SK-N-SH (cell line): Measurements from ENCODE around the gene CCHCR1. TPM values are rescaled to one million over a fixed set of nuclear protein-coding genes. Genes with fewer than 3 reads are reported as not detected.

ENCODE experiments used
- CTCF ChIA-PET: fragments of 300-600, 350-600 bp; formaldehyde crosslinking; extraction: SDS; loops from one replicate; lab custom pipeline; 2021; lab: Yijun Ruan, JAX
- POLR2A ChIA-PET: fragments of 350-600 bp; sonication (Branson Sonifier 250); formaldehyde crosslinking; extraction: SDS; loops from one replicate; lab custom pipeline; 2020; ENCODE audit warnings: antibody characterized with exemption, inconsistent platforms; lab: Yijun Ruan, JAX
- DNase-seq: peaks from one replicate; pipeline ENCODE4 v3.0.0; 2012
- H2AFZ ChIP-seq: fragments of 200-600 bp; sonication (generic); 2 replicates; pipeline ENCODE4 v1.8.1; 2016; ENCODE audit warnings: antibody characterized with exemption, mild to moderate bottlenecking, low read depth
- H3F3A ChIP-seq: fragments of 200-600 bp; sonication (generic); replicated peaks from 2 replicates; pipeline ENCODE3; 2016; ENCODE audit warnings: antibody characterized with exemption, mild to moderate bottlenecking; ENCODE audit not compliant: insufficient read depth
- H3K27ac ChIP-seq, 2 experiments: fragments of 200-500 bp in 1 of 2; fragments of 200-600 bp in 1 of 2; sonication (Bioruptor generic) in 1 of 2; sonication (generic), shearing (Covaris generic) in 1 of 2; 2 replicates each; pipeline versions ENCODE4 v1.5.1 to v1.6.1; 2014 to 2016; ENCODE audit warnings: low read depth in 2 of 2, inconsistent platforms in 1 of 2, low read length in 1 of 2, mild to moderate bottlenecking in 1 of 2, mixed read lengths in 1 of 2
- H3K27me3 ChIP-seq: fragments of 200-600 bp; sonication (generic), shearing (Covaris generic); 2 replicates; pipeline ENCODE4 v1.6.1; 2016; ENCODE audit warnings: mixed run types; ENCODE audit not compliant: insufficient read depth
- H3K36me3 ChIP-seq, 2 experiments: fragments of 200-500 bp in 1 of 2; fragments of 200-600 bp in 1 of 2; sonication (Bioruptor generic) in 1 of 2; sonication (generic) in 1 of 2; replicated peaks in 1 of 2; 2 replicates each; pipeline versions ENCODE3 to v1.5.1; 2014 to 2016; ENCODE audit warnings: low read length in 1 of 2, mild to moderate bottlenecking in 1 of 2; ENCODE audit not compliant: insufficient read depth in 2 of 2, control insufficient read depth in 1 of 2
- H3K4me1 ChIP-seq, 2 experiments: fragments of 200-500 bp in 1 of 2; fragments of 200-600 bp in 1 of 2; sonication (Bioruptor generic) in 1 of 2; sonication (generic), shearing (Covaris generic) in 1 of 2; 2 replicates each; pipeline versions ENCODE4 v1.5.1 to v1.6.1; 2014 to 2016; ENCODE audit warnings: low read depth in 1 of 2, low read length in 1 of 2, mixed run types in 1 of 2; ENCODE audit not compliant: insufficient read depth in 2 of 2, control insufficient read depth in 1 of 2
- H3K4me2 ChIP-seq: fragments of 200-600 bp; sonication (generic), shearing (Covaris generic); 2 replicates; pipeline ENCODE4 v1.6.1; 2017; ENCODE audit warnings: mixed run types
- H3K4me3 ChIP-seq, 2 experiments: fragments of 200-500 bp in 1 of 2; fragments of 200-600 bp in 1 of 2; sonication (Bioruptor generic) in 1 of 2; sonication (generic), shearing (Covaris generic) in 1 of 2; 2 replicates each; pipeline versions ENCODE4 v1.5.1 to v1.8.1; 2014 to 2016; ENCODE audit warnings: low read depth in 2 of 2, inconsistent platforms in 1 of 2, low read length in 1 of 2, mild to moderate bottlenecking in 1 of 2, mixed read lengths in 1 of 2, moderate library complexity in 1 of 2
- H3K79me2 ChIP-seq: fragments of 200-600 bp; sonication (generic); 2 replicates; pipeline ENCODE4 v1.8.1; 2017; ENCODE audit warnings: mild to moderate bottlenecking; ENCODE audit not compliant: insufficient read depth
- H3K9ac ChIP-seq: fragments of 200-600 bp; sonication (generic); 2 replicates; pipeline ENCODE4 v1.6.1; 2017; ENCODE audit warnings: mixed run types
- H3K9me2 ChIP-seq: fragments of 200-600 bp; sonication (generic); 2 replicates; pipeline ENCODE4 v1.6.1; 2017; ENCODE audit warnings: mixed run types
- H3K9me3 ChIP-seq: fragments of 200-600 bp; sonication (generic); 2 replicates; pipeline ENCODE4 v1.6.1; 2017; ENCODE audit warnings: mixed run types, mild to moderate bottlenecking, moderate library complexity
- H4K20me1 ChIP-seq: fragments of 200-600 bp; sonication (generic); 2 replicates; pipeline ENCODE4 v1.6.1; 2017; ENCODE audit warnings: mild to moderate bottlenecking, mixed run types; ENCODE audit not compliant: insufficient read depth
- CHD2 ChIP-seq: fragments of 150-350 bp; IDR thresholded peaks from 2 replicates; pipeline ENCODE4 v1.6.1; 2018; ENCODE audit warnings: low read length; ENCODE audit not compliant: partially characterized antibody
- ELF1 ChIP-seq: IDR thresholded peaks from 2 replicates; pipeline ENCODE4 v1.4.0; 2012
- EZH2phosphoT487 ChIP-seq: fragments of 200-600 bp; sonication (generic); IDR thresholded peaks from 2 replicates; pipeline ENCODE4 v1.6.1; 2017; ENCODE audit warnings: low read depth, mixed run types, mild to moderate bottlenecking, antibody characterized with exemption, moderate library complexity, borderline replicate concordance
- FOSL2 ChIP-seq: IDR thresholded peaks from 2 replicates; pipeline ENCODE4 v1.4.0; 2012; ENCODE audit warnings: low read depth, mild to moderate bottlenecking, moderate library complexity, borderline replicate concordance
- MXI1 ChIP-seq: IDR thresholded peaks from 2 replicates; pipeline ENCODE4 v1.6.1; 2012; ENCODE audit warnings: mild to moderate bottlenecking, low read depth, low read length, improper control_type of control experiment
- NFIC ChIP-seq: IDR thresholded peaks from 2 replicates; pipeline ENCODE4 v1.4.0; 2012; ENCODE audit warnings: borderline replicate concordance
- TAF1 ChIP-seq: IDR thresholded peaks from 2 replicates; pipeline ENCODE4 v1.6.1; 2012; ENCODE audit warnings: low read depth, mild to moderate bottlenecking, low read length, moderate library complexity, borderline replicate concordance
- TEAD4 ChIP-seq: IDR thresholded peaks from 2 replicates; pipeline ENCODE4 v1.4.0; 2012; ENCODE audit warnings: mild to moderate bottlenecking, borderline replicate concordance; ENCODE audit not compliant: insufficient read depth
- YY1 ChIP-seq: IDR thresholded peaks from 2 replicates; pipeline ENCODE4 v1.4.0; 2012; ENCODE audit warnings: low read depth, mild to moderate bottlenecking
- WGBS: methylation state at CpG from one replicate; pipeline ENCODE4 v1.1.6; 2017; ENCODE audit warnings: low lambda C conversion rate; 5-methylcytosine and 5-hydroxymethylcytosine counted together
- polyA plus RNA-seq, 3 experiments: library from polyadenylated mRNA; depleted of rRNA; stranded (reverse); fragments of >200 nt; gene quantifications; 2 replicates each; pipeline ENCODE4 v1.2.3, GENCODE V29; 2012
- TF ChIP-seq, protein P1 (sequence below): IDR thresholded peaks from 2 replicates; pipeline ENCODE4 v1.4.0; 2012; ENCODE audit warnings: low read depth, borderline replicate concordance
- TF ChIP-seq, protein P2 (sequence below): fragments of 150-350 bp; IDR thresholded peaks from 2 replicates; pipeline ENCODE4 v1.6.1; 2016; ENCODE audit warnings: mild to moderate bottlenecking, low read depth, low read length
- TF ChIP-seq, protein P3 (sequence below): IDR thresholded peaks from 2 replicates; pipeline ENCODE4 v1.6.1; 2012; ENCODE audit warnings: mild to moderate bottlenecking, low read depth, low read length, moderate library complexity

CCHCR1 gene
- polyA plus RNA-seq, 1 of the 3 experiments (the other 2 are of a cell fraction): 18.7 TPM

DNA sequence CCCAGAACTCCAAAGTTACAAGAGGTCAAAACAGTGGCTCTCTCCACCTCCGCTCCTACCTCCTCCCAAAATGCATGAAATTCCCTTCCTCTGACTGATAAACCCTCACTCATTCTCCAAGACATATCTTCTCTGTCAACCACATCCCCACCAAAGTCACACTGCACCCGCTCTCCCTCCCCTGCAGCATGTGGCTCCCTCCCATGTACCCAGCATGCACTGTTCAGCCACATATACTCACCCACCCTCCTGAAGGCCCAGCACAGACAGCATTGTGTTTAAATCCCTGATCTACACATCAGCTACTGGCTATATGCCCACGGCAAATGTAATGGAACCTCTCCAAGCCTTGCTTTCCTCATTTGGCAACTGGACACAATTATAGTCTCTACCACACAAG lies 18.4 kb upstream of the CCHCR1 start:
- H3K27ac ChIP-seq: no peak overlapping the region
- TF ChIP-seq TEAD4 (no peak), NFIC (no peak), YY1 (no peak), TAF1 (no peak)
- WGBS: 71% methylated on average over 3 of the region's 3 CpGs
- no peak overlapping the region for H3K4me3 ChIP-seq
- no peaks in the 10 kb centered on the region for H3F3A ChIP-seq
- POLR2A ChIA-PET: no interaction called here
- H3K9me3 ChIP-seq: no peaks in the 10 kb centered on the region
- no peak for DNase-seq
- no peaks in the 10 kb centered on the region for H3K36me3 ChIP-seq
- H2AFZ ChIP-seq: no peak overlapping the region
- no peaks in the 10 kb centered on the region for H3K79me2 ChIP-seq
- no peak overlapping the region for H3K4me2 ChIP-seq
- H3K4me1 ChIP-seq: no peaks in the 10 kb centered on the region
- no peaks in the 10 kb centered on the region for H3K9me2 ChIP-seq
- no peak overlapping the region for H3K9ac ChIP-seq
- H3K27me3 ChIP-seq: no peaks in the 10 kb centered on the region
- H4K20me1 ChIP-seq: no peaks in the 10 kb centered on the region
- CTCF ChIA-PET: interaction anchor here (1.0 to 2.6 kb wide), 2 partner anchors 16 to 39 kb away, joined by 3 to 9 read pairs; no protein-coding TSS in a partner anchor

DNA sequence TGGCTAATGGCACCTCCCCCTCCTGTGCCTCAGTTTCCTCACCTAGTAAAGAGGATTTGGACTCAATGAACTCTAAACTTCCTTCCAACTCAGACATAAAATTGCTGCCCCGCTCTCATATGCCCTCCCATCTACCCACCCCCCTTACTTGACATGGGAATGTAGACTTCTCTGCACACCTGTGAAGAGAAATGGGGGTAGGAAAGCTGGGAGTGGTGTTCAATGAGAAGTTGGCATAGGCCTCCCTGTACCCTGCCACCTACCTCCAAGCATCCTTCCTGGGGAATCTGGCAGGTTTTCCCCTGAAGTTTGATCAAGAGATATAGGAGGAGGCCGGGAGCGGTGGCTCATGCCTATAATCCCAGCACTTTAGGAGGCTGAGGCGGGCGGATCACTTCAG lies 16.8 kb upstream of the CCHCR1 start:
- H4K20me1 ChIP-seq: no peaks in the 10 kb centered on the region
- H3K79me2 ChIP-seq: no peaks in the 10 kb centered on the region
- no peaks in the 10 kb centered on the region for H3K27me3 ChIP-seq
- no peak for DNase-seq
- H3K9ac ChIP-seq: no peak overlapping the region
- no peak overlapping the region for H2AFZ ChIP-seq
- CTCF ChIA-PET: interaction anchor here (0.8 to 2.6 kb wide), 3 partner anchors 19 to 192 kb away, joined by 3 to 9 read pairs (median 3); no protein-coding TSS in a partner anchor
- no peaks in the 10 kb centered on the region for H3K9me3 ChIP-seq
- TF ChIP-seq CHD2 (no peak), NFIC (no peak), ELF1 (no peak), MXI1 (no peak), EZH2phosphoT487 (no peak), FOSL2 (no peak)
- TF ChIP-seq, protein P1, sequence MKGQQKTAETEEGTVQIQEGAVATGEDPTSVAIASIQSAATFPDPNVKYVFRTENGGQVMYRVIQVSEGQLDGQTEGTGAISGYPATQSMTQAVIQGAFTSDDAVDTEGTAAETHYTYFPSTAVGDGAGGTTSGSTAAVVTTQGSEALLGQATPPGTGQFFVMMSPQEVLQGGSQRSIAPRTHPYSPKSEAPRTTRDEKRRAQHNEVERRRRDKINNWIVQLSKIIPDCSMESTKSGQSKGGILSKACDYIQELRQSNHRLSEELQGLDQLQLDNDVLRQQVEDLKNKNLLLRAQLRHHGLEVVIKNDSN: no peak
- TF ChIP-seq, protein P2, sequence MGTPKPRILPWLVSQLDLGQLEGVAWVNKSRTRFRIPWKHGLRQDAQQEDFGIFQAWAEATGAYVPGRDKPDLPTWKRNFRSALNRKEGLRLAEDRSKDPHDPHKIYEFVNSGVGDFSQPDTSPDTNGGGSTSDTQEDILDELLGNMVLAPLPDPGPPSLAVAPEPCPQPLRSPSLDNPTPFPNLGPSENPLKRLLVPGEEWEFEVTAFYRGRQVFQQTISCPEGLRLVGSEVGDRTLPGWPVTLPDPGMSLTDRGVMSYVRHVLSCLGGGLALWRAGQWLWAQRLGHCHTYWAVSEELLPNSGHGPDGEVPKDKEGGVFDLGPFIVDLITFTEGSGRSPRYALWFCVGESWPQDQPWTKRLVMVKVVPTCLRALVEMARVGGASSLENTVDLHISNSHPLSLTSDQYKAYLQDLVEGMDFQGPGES: no peak
- TF ChIP-seq, protein P3, sequence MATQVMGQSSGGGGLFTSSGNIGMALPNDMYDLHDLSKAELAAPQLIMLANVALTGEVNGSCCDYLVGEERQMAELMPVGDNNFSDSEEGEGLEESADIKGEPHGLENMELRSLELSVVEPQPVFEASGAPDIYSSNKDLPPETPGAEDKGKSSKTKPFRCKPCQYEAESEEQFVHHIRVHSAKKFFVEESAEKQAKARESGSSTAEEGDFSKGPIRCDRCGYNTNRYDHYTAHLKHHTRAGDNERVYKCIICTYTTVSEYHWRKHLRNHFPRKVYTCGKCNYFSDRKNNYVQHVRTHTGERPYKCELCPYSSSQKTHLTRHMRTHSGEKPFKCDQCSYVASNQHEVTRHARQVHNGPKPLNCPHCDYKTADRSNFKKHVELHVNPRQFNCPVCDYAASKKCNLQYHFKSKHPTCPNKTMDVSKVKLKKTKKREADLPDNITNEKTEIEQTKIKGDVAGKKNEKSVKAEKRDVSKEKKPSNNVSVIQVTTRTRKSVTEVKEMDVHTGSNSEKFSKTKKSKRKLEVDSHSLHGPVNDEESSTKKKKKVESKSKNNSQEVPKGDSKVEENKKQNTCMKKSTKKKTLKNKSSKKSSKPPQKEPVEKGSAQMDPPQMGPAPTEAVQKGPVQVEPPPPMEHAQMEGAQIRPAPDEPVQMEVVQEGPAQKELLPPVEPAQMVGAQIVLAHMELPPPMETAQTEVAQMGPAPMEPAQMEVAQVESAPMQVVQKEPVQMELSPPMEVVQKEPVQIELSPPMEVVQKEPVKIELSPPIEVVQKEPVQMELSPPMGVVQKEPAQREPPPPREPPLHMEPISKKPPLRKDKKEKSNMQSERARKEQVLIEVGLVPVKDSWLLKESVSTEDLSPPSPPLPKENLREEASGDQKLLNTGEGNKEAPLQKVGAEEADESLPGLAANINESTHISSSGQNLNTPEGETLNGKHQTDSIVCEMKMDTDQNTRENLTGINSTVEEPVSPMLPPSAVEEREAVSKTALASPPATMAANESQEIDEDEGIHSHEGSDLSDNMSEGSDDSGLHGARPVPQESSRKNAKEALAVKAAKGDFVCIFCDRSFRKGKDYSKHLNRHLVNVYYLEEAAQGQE: no peak
- no peaks in the 10 kb centered on the region for H3K9me2 ChIP-seq
- no peak overlapping the region for H3K4me2 ChIP-seq
- H3K4me1 ChIP-seq: no peaks in the 10 kb centered on the region
- WGBS: 89% methylated on average over 5 of the region's 5 CpGs
- no peaks in the 10 kb centered on the region for H3F3A ChIP-seq
- H3K36me3 ChIP-seq: no peaks in the 10 kb centered on the region
- no peak overlapping the region for H3K4me3 ChIP-seq
- no peak overlapping the region for H3K27ac ChIP-seq
- POLR2A ChIA-PET: no interaction called here
